ENCODE measurements around the gene BLOC1S5. TPM values are rescaled to one million over a fixed set of nuclear protein-coding genes. Genes with fewer than 3 reads are reported as not detected.

Gene BLOC1S5
- total and polyA plus RNA-seq, 4 donors = 3.5 to 20.5 (median 6.6) TPM

DNA sequence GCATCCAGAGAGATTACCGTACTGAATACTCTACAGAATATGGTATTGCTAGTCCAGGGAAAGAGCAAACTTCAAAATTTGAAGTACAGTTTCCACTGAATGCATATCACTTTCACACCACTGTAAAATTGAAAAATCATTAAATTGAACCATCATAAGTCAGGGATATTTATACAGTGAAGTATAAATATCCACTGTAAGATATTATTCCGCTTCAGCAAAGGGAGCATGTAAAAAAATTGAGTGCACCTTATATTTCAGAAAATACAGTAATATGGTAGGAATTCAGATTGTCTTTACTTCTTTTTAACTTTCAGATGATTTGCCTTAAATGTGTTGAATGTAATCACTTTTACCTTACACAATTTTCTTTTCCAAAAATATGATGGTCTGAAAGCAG, 92.7 kb downstream of the BLOC1S5 start:
- Histone ChIP-seq H3K9ac (ENCODE audit: insufficient read depth in 1 of 2, low read length in 2 of 2) (no peak overlapping the region), H3K36me3 (ENCODE audit: control insufficient read depth in 4 of 4, insufficient read depth in 4 of 4, low read length in 4 of 4) (no peaks in the 10 kb centered on the region), H3K4me1 (ENCODE audit: control insufficient read depth in 5 of 5, insufficient read depth in 5 of 5, low read length in 5 of 5) (peaks cover 0 to 16% (median 3%) of the 10 kb centered on the region in 5 donors), H3K4me3 (no peak overlapping the region), H3K9me3 (ENCODE audit: control insufficient read depth in 4 of 4, insufficient read depth in 3 of 4, low read length in 3 of 4) (peaks cover 0 to 5% (median 0%) of the 10 kb centered on the region in 4 donors), H3K27ac (ENCODE audit: low read depth in 1 of 2, low read length in 1 of 2) (no peak overlapping the region), H3K27me3 (ENCODE audit: control insufficient read depth in 3 of 3, insufficient read depth in 3 of 3, low read length in 2 of 3) (no peaks in the 10 kb centered on the region)
- no peak for TF ChIP-seq CTCF (IDR thresholded peaks at IDR 0.05; ENCODE audit: control extremely low read depth, extremely low read depth)
- DNase-seq (no peak), ATAC-seq (ENCODE audit: insufficient read depth, low FRiP score) (no peak)
- WGBS, 2 donors = 95% methylated on average over 2 of the region's 2 CpGs

DNA sequence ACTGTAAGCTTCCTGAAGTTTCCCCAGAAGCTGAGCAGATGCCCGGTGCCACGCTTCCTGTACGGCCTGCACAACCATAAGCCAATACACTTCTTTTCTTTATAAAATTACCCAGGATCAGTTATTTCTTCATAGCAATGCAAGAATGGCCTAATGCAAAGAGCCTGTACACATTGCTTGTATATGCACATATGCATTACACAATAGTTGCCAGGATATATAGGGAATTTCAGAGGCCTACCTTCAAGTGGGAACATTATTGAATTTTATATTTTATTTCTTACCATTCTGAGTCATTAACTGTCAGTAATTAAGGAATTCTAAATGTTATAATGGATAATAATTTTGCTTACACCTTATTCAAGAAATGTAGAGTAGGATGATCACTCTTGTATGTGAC, 93.6 kb downstream of the BLOC1S5 start:
- 89 to 99% methylated on average over 3 of the region's 3 CpGs for WGBS, 2 donors
- H3K36me3 ChIP-seq (ENCODE audit: control insufficient read depth in 4 of 4, insufficient read depth in 4 of 4, low read length in 4 of 4) = no peaks in the 10 kb centered on the region
- no peaks in the 10 kb centered on the region for H3K27me3 ChIP-seq (ENCODE audit: control insufficient read depth in 3 of 3, insufficient read depth in 3 of 3, low read length in 2 of 3)
- peaks cover 0 to 5% (median 0%) of the 10 kb centered on the region in 4 donors for H3K9me3 ChIP-seq (ENCODE audit: control insufficient read depth in 4 of 4, insufficient read depth in 3 of 4, low read length in 3 of 4)
- DNase-seq = no peak
- H3K4me1 ChIP-seq (ENCODE audit: control insufficient read depth in 5 of 5, insufficient read depth in 5 of 5, low read length in 5 of 5) = peaks cover 0 to 11% (median 0%) of the 10 kb centered on the region in 5 donors
- ATAC-seq (ENCODE audit: insufficient read depth, low FRiP score) = no peak
- no peak overlapping the region for H3K9ac ChIP-seq (ENCODE audit: insufficient read depth in 1 of 2, low read length in 2 of 2)
- no peak overlapping the region for H3K4me3 ChIP-seq
- no peak overlapping the region for H3K27ac ChIP-seq (ENCODE audit: low read depth in 1 of 2, low read length in 1 of 2)
- TF ChIP-seq CTCF (IDR thresholded peaks at IDR 0.05; ENCODE audit: control extremely low read depth, extremely low read depth) = no peak

Other genes starting within 250 kb of the BLOC1S5 start
- 100 to 1,000 TPM; 115 to 177 TPM for gene TXNDC5, start 153.6 kb downstream of the BLOC1S5 start, total RNA-seq
- 100 to 1,000 TPM in 1 of 2 donors, 10 to 100 TPM in 1; 79.2 to 131 TPM for gene TXNDC5, start 153.6 kb downstream of the BLOC1S5 start, polyA plus RNA-seq
- gene EEF1E1, start 38.2 kb upstream of the BLOC1S5 start, total RNA-seq = 10 to 100 TPM; 15.2 to 18.9 TPM
- 10 to 100 TPM; 37.1 to 39.2 TPM for gene EEF1E1, start 38.2 kb upstream of the BLOC1S5 start, polyA plus RNA-seq